Suprapubic skin (tissue), 4 donors: ENCODE results near the gene TCF23. TPM values are rescaled to one million over a fixed set of nuclear protein-coding genes. Genes with fewer than 3 reads are reported as not detected.

Experiments
- DNase-seq, 2 donors: peaks; one replicate each; pipeline ENCODE4 v3.0.0-alpha.2; 2019; ENCODE audit warnings: low spot score in 2 of 2
- H3K27ac ChIP-seq: fragments of 200-600 bp; sonication (generic); one replicate; pipeline ENCODE4 v1.5.1; 2019
- H3K27me3 ChIP-seq: fragments of 200-600 bp; sonication (generic); one replicate; pipeline ENCODE4 v1.5.1; 2019
- H3K36me3 ChIP-seq: fragments of 200-600 bp; sonication (generic); one replicate; pipeline ENCODE4 v1.5.1; 2019
- H3K4me1 ChIP-seq: fragments of 200-600 bp; sonication (generic); one replicate; pipeline ENCODE4 v1.5.1; 2019
- H3K4me3 ChIP-seq: fragments of 200-600 bp; sonication (generic); one replicate; pipeline ENCODE4 v1.5.1; 2019; ENCODE audit warnings: mild to moderate bottlenecking
- H3K9me3 ChIP-seq: fragments of 200-600 bp; sonication (generic); one replicate; pipeline ENCODE4 v1.5.1; 2019
- EP300 ChIP-seq: sonication (generic); formaldehyde crosslinking; IDR thresholded peaks from one replicate; pipeline ENCODE4 v1.6.1; 2017; ENCODE audit warnings: antibody characterized with exemption
- POLR2A ChIP-seq, 2 donors: fragments of 450-650 bp; IDR thresholded peaks; one replicate each; pipeline ENCODE4 v1.6.1; 2017; ENCODE audit warnings: antibody characterized with exemption in 2 of 2, mild to moderate bottlenecking in 2 of 2, moderate library complexity in 2 of 2
- POLR2AphosphoS5 ChIP-seq, 3 donors: sonication (generic); formaldehyde crosslinking; IDR thresholded peaks; one replicate each; pipeline ENCODE4 v1.6.1; 2017; ENCODE audit warnings: antibody characterized with exemption in 3 of 3
- WGBS: methylation state at CpG from one replicate; pipeline ENCODE4 v1.1.5; 2018; 5-methylcytosine and 5-hydroxymethylcytosine counted together
- total RNA-seq, 4 donors: library from RNA; depleted of rRNA; stranded (reverse); fragments of >200 nt; gene quantifications; one replicate each; pipeline ENCODE4 v1.1.0, GENCODE V29; 2016
- TF ChIP-seq, protein P1 (sequence below), 2 donors: fragments of 200-600 bp in 1 of 2; fragments of 450-650 bp in 1 of 2; sonication (generic) in 1 of 2; IDR thresholded peaks; one replicate each; pipeline ENCODE4 v1.5.1; 2016 to 2019; ENCODE audit warnings: antibody characterized with exemption in 2 of 2, mild to moderate bottlenecking in 1 of 2, moderate library complexity in 1 of 2

Gene TCF23
- total RNA-seq, 4 donors from 2014 or later, result 0.11 TPM; not detected in 3

DNA sequence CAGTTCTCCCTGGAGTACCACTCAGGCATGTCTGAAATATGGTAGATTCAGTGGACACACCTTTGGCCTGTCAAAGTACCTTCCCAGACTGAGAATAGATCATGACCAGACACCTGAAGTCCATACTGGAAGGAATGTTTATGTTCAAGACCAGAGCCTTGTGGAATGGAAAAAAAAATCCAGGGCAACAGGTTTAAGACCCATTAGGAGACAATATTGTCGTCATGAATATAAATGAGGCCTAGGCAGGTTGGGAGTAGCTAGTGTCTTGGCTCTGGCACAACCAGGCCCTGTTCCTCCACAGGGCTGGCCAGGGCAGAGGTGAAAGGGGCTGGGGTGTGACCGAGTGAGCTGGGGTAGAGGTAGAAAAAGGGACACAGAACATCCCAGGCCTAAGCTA, 49.8 kb downstream of the TCF23 start:
- H3K27ac ChIP-seq, result no peak overlapping the region
- TF ChIP-seq, protein P1, sequence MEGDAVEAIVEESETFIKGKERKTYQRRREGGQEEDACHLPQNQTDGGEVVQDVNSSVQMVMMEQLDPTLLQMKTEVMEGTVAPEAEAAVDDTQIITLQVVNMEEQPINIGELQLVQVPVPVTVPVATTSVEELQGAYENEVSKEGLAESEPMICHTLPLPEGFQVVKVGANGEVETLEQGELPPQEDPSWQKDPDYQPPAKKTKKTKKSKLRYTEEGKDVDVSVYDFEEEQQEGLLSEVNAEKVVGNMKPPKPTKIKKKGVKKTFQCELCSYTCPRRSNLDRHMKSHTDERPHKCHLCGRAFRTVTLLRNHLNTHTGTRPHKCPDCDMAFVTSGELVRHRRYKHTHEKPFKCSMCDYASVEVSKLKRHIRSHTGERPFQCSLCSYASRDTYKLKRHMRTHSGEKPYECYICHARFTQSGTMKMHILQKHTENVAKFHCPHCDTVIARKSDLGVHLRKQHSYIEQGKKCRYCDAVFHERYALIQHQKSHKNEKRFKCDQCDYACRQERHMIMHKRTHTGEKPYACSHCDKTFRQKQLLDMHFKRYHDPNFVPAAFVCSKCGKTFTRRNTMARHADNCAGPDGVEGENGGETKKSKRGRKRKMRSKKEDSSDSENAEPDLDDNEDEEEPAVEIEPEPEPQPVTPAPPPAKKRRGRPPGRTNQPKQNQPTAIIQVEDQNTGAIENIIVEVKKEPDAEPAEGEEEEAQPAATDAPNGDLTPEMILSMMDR (IDR thresholded peaks at IDR 0.05), result no peak
- TF ChIP-seq POLR2A (IDR thresholded peaks at IDR 0.05), result no peak
- TF ChIP-seq POLR2AphosphoS5 (IDR thresholded peaks at IDR 0.05), result no peak
- TF ChIP-seq EP300, result no peak
- no peaks in the 10 kb centered on the region for H3K4me1 ChIP-seq
- H3K4me3 ChIP-seq, result no peak overlapping the region
- H3K36me3 ChIP-seq, result peaks cover 38% of the 10 kb centered on the region
- H3K9me3 ChIP-seq, result no peaks in the 10 kb centered on the region
- no peaks in the 10 kb centered on the region for H3K27me3 ChIP-seq
- 80% methylated on average over 2 of the region's 2 CpGs for WGBS
- peak in 1 of 2 donors; percentile 26 for DNase-seq

DNA sequence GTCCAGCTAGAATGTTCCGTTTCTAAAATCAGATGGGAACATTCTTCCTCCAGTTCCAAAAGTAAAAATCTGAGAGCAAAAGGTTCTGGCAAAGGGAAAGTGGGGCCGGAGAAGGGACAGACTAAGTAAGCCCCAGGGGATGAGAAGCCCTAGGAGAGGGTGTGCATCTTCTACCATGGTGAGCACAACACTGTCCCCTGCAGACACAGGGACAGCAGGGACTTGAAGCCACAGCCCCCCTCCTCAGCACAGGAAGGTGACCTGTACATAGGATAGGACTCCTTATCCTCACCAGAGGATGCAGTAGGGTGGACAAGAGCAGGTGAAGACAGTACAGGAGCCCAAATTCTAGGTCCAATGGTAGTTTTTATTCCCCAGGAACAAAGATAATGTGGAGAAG, 50.4 kb downstream of the TCF23 start:
- H3K27me3 ChIP-seq, result no peaks in the 10 kb centered on the region
- no peak overlapping the region for H3K27ac ChIP-seq
- no peaks in the 10 kb centered on the region for H3K9me3 ChIP-seq
- peak in 1 of 2 donors; percentile 15 for DNase-seq
- H3K4me1 ChIP-seq, result no peaks in the 10 kb centered on the region
- TF ChIP-seq POLR2A (IDR thresholded peaks at IDR 0.05), result no peak
- TF ChIP-seq EP300, result no peak
- TF ChIP-seq, protein P1 (IDR thresholded peaks at IDR 0.05), result no peak
- no peak for TF ChIP-seq POLR2AphosphoS5 (IDR thresholded peaks at IDR 0.05)
- peaks cover 44% of the 10 kb centered on the region for H3K36me3 ChIP-seq
- WGBS, result 74% methylated on average over 2 of the region's 2 CpGs
- no peak overlapping the region for H3K4me3 ChIP-seq

DNA sequence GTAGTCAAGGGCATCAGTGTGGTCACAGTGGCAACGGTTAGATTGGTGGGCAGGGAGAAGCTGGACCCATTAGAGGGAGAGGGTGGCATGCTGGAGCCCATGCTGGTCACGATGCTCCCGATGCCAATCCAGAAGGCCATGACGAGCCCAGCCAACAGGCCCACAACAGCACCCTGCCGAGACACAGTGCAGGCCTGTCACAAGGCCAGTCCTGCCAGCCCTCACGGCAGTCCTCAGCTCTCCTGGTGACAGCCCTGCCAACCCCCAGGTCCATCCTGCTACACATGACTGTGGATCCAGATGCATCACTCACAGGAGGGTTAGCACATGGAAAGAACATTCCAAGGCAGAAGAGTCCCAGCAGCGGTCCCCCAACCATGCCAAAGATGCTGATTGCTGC, 52.9 kb downstream of the TCF23 start:
- 90% methylated on average over 7 of the region's 7 CpGs for WGBS
- no peaks in the 10 kb centered on the region for H3K27me3 ChIP-seq
- H3K36me3 ChIP-seq, result peaks cover 66% of the 10 kb centered on the region
- peak in 1 of 2 donors; percentile 63 for DNase-seq
- no peaks in the 10 kb centered on the region for H3K9me3 ChIP-seq
- H3K4me3 ChIP-seq, result no peak overlapping the region
- TF ChIP-seq EP300, result no peak
- TF ChIP-seq, protein P1 (IDR thresholded peaks at IDR 0.05), result no peak
- no peak for TF ChIP-seq POLR2A (IDR thresholded peaks at IDR 0.05)
- no peak for TF ChIP-seq POLR2AphosphoS5 (IDR thresholded peaks at IDR 0.05)
- no peak overlapping the region for H3K27ac ChIP-seq
- H3K4me1 ChIP-seq, result no peaks in the 10 kb centered on the region

DNA sequence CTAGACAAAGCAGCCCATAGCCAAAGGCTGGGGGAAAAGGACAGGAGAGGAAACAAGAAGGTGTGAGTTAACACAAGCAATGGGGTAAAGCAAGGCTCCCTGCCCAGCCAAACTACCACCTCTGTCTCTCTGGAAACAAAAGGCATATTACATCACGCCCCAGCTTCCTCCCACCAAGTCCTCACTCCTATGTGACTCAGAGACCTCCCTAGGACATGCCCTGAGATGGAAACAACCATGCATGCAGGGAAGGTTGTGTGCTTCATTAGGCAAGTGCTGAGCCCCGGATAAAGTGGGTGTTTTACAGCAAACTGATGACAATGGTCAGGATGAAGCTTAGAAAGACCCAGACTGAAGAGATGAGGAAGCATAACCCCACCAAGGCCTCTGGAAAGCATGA, 54.0 kb downstream of the TCF23 start:
- no peak for TF ChIP-seq POLR2AphosphoS5 (IDR thresholded peaks at IDR 0.05)
- TF ChIP-seq EP300, result no peak
- TF ChIP-seq, protein P1 (IDR thresholded peaks at IDR 0.05), result no peak
- TF ChIP-seq POLR2A (IDR thresholded peaks at IDR 0.05), result no peak
- Histone ChIP-seq H3K27ac (no peak overlapping the region), H3K36me3 (peaks cover 76% of the 10 kb centered on the region), H3K27me3 (no peaks in the 10 kb centered on the region), H3K4me1 (no peaks in the 10 kb centered on the region), H3K9me3 (no peaks in the 10 kb centered on the region), H3K4me3 (no peak overlapping the region)
- WGBS, result 87% methylated on average over 2 of the region's 2 CpGs
- peak in 1 of 2 donors; percentile 16 for DNase-seq

DNA sequence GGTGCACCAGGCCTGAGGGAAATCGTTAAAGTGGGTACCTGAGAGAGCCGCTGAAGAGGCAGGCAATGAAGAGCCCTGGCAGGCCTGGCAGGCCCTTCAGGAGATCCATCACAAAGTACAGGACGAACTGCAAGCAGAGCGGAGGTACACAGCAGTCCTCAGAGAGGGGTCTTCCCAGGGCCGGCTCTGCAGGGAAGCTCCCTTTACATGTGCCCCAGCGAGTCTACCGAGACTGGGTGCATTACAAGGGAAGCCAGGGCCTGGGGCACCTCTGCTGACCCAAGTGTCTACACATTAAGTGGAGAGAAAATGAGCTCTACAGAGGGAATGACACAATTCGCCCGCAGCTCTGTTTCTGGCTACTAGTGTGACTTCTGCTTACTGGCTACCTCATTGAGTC, 54.9 kb downstream of the TCF23 start:
- no peak overlapping the region for H3K4me3 ChIP-seq
- H3K27ac ChIP-seq, result no peak overlapping the region
- 91% methylated on average over 9 of the region's 9 CpGs for WGBS
- no peaks in the 10 kb centered on the region for H3K27me3 ChIP-seq
- no peaks in the 10 kb centered on the region for H3K9me3 ChIP-seq
- no peaks in the 10 kb centered on the region for H3K4me1 ChIP-seq
- peak in 1 of 2 donors; percentile 67 for DNase-seq
- peaks cover 85% of the 10 kb centered on the region for H3K36me3 ChIP-seq
- TF ChIP-seq, protein P1 (IDR thresholded peaks at IDR 0.05), result no peak
- TF ChIP-seq POLR2AphosphoS5 (IDR thresholded peaks at IDR 0.05) (no peak), EP300 (no peak), POLR2A (IDR thresholded peaks at IDR 0.05) (no peak)
